Psoas muscle (tissue), 8 donors: ENCODE data around the gene AHCTF1. TPM values are rescaled to one million over a fixed set of nuclear protein-coding genes. Genes with fewer than 3 reads are reported as not detected.
"Not testable (repeated sequence)": the region's sequence is repeated elsewhere in the genome, so short reads cannot be mapped to it uniquely, and the experiment has no call there.

ENCODE experiments used
- ATAC-seq, 4 donors: fragments of 200-7000 bp; cut with Tn5 transposase; one replicate each; pipeline ENCODE4 v1.9.1; 2020; ENCODE audit warnings: moderate library complexity in 3 of 4, mild to moderate bottlenecking in 2 of 4
- DNase-seq, 2 donors: peaks; one replicate each; pipeline ENCODE4 v3.0.0-alpha.2; 2020
- H3K27ac ChIP-seq: fragments of 200-600 bp; one replicate; pipeline ENCODE4 v1.8.0; 2022
- H3K27me3 ChIP-seq, 3 donors: fragments of 200-600 bp in 1 of 3; one replicate each; pipeline versions ENCODE4 v1.6.1 to v1.8.0; 2013 to 2022; ENCODE audit warnings: low read length in 2 of 3, mild to moderate bottlenecking in 2 of 3, moderate library complexity in 1 of 3; ENCODE audit not compliant: insufficient read depth in 3 of 3
- H3K36me3 ChIP-seq, 2 donors: fragments of 200-600 bp in 1 of 2; one replicate each; pipeline versions ENCODE4 v1.6.1 to v1.8.0; 2013 to 2022; ENCODE audit warnings: low read depth in 1 of 2, mild to moderate bottlenecking in 1 of 2, moderate library complexity in 1 of 2; ENCODE audit not compliant: insufficient read depth in 1 of 2
- H3K4me1 ChIP-seq: fragments of 200-600 bp; one replicate; pipeline ENCODE4 v1.8.0; 2022
- H3K4me3 ChIP-seq: fragments of 200-600 bp; one replicate; pipeline ENCODE4 v1.8.0; 2022; ENCODE audit warnings: mild to moderate bottlenecking
- H3K9me3 ChIP-seq: fragments of 200-600 bp; one replicate; pipeline ENCODE4 v1.8.0; 2022
- CTCF ChIP-seq: fragments of 200-600 bp; IDR thresholded peaks from one replicate; pipeline ENCODE4 v1.8.0; 2022; ENCODE audit warnings: antibody characterized with exemption
- WGBS, 3 donors: extraction: QIAGEN DNeasy Blood & Tissue Kit; methylation state at CpG; one replicate each; pipeline versions ENCODE4 v1.1.6 to v1.1.7; 2013; 5-methylcytosine and 5-hydroxymethylcytosine counted together
- intact Hi-C, 2 donors: fragments of 100-400 bp; cut with DNase I; formaldehyde crosslinking; loops; one replicate each; pipeline versions ENCODE4 v1.11.0 to v1.14.2; 2022
- polyA plus RNA-seq, 3 donors: library from polyadenylated mRNA; stranded (reverse); fragments of 200-250 nt; gene quantifications; one replicate each; pipeline ENCODE4 v1.2.3, GENCODE V29; 2013
- total RNA-seq, 4 donors: library from RNA; stranded (reverse); fragmentation: NEBNext Ultra II Directional in 2 of 4; extraction: Animal tissue kit (Norgen Biotek cat#: 25700) in 2 of 4; gene quantifications; one replicate each; pipeline versions ENCODE4 v1.2.1 to v1.2.4, GENCODE V29; 2021 to 2023
- donor health status: healthy with polysubstance abuse.
- donor health status: DM: no; HTN: no; CAD: no; lungs with moderate emphysema.
- donor health status: Bipolar disorder and iron deficiency.
- donor health status: healthy.
- donor health status: DM: yes; HTN: yes; CAD: no.
- donor health status: DM: no; HTN: no; CAD: no.
- donor health status: DM: no; HTN: no; CAD: no.
- donor health status: DM: yes; HTN: yes; CAD: no.

The AHCTF1 gene
- total and polyA plus RNA-seq, 7 donors, result 9.0 to 29.6 (median 19.1) TPM

DNA sequence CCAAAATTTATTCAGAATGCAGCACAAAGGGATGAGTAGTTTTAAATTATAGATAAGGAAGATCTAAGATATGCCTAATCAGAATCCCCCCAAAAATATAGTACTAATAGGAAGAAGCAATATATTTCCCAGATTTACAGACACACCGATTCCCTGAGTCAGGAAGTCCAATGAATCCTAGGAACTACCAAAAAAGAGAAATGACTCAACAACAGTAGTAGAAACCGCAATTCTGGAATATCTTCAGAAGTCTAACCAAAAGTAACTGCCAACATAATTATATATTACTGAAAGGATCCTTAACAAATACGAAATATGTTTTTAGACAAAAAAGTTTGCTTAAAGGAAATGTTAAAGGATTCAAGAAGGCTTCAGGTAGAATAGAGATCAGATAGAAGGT lies 10.3 kb downstream of the AHCTF1 start:
- Histone ChIP-seq H3K27me3 (no peaks in the 10 kb centered on the region), H3K27ac (no peak overlapping the region), H3K4me1 (peaks cover 38% of the 10 kb centered on the region), H3K36me3 (peaks cover 3 to 28% of the 10 kb centered on the region in 2 donors), H3K4me3 (no peak overlapping the region), H3K9me3 (no peaks in the 10 kb centered on the region)
- no peak for TF ChIP-seq CTCF
- ATAC-seq (no peak), DNase-seq (no peak)
- WGBS, 3 donors, result 84 to 90% (median 85%) methylated on average over 3 of the region's 3 CpGs
- intact Hi-C loops, result no loop called here

GRCh38 chr1:246919902-246920301 lies 11.8 kb downstream of the AHCTF1 start:
- Histone ChIP-seq H3K4me1 (peaks cover 44% of the 10 kb centered on the region), H3K9me3 (no peaks in the 10 kb centered on the region), H3K36me3 (peaks cover 3 to 38% of the 10 kb centered on the region in 2 donors), H3K27me3 (no peaks in the 10 kb centered on the region), H3K4me3 (no peak overlapping the region), H3K27ac (no peak overlapping the region)
- DNase-seq (no peak), ATAC-seq (no peak)
- no peak for TF ChIP-seq CTCF
- 84 to 93% (median 91%) methylated on average over 7 of the region's 7 CpGs for WGBS, 3 donors
- intact Hi-C loops, result no loop called here

- H3K27me3 ChIP-seq, DNase-seq, H3K27ac ChIP-seq, intact Hi-C loops, H3K4me3 ChIP-seq, H3K9me3 ChIP-seq: not testable (repeated sequence)
- Histone ChIP-seq H3K4me1 (peaks cover 24% of the 10 kb centered on the region), H3K36me3 (peaks cover 3 to 73% of the 10 kb centered on the region in 2 donors)
- peak in 3 of 4 donors; percentile 42 to 73 (median 59) for ATAC-seq
- 65 to 81% (median 75%) methylated on average over 7 of the region's 7 CpGs for WGBS, 3 donors
These were observed 15.5 kb downstream of the AHCTF1 start for GRCh38 chr1:246916026-246916923.

DNA sequence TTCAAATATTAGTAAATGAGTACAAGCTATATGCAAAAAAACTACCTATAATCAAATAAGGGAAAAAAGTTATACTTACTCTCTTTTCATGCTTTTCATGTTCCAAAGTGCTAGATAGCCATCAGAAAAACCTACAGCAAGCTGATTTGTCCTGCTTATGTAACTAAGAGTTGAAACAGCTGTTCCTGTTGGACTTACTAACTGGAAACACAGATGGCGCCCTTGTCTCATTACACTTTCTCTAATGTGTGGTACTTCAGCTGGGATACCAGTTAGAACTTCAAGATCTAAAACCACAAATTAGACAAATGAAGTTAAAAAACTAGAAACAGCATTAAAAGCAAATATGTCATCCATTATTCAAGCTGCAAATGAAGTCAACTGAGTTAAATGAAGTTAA lies 24.3 kb downstream of the AHCTF1 start:
- Histone ChIP-seq H3K27ac (no peak overlapping the region), H3K4me1 (peaks cover 5% of the 10 kb centered on the region), H3K27me3 (no peaks in the 10 kb centered on the region), H3K9me3 (no peaks in the 10 kb centered on the region), H3K36me3 (peaks cover 5 to 89% of the 10 kb centered on the region in 2 donors), H3K4me3 (no peak overlapping the region)
- peak; percentile 45 for TF ChIP-seq CTCF
- intact Hi-C loops, result loop anchor here (2.0 to 10.0 kb wide), 3 partner anchors 53 to 65 kb away; no protein-coding TSS in a partner anchor
- no peak for DNase-seq
- peak; percentile 68 to 91 (median 79) for ATAC-seq
- 25 to 38% (median 33%) methylated on average over 1 of the region's 1 CpG for WGBS, 3 donors

DNA sequence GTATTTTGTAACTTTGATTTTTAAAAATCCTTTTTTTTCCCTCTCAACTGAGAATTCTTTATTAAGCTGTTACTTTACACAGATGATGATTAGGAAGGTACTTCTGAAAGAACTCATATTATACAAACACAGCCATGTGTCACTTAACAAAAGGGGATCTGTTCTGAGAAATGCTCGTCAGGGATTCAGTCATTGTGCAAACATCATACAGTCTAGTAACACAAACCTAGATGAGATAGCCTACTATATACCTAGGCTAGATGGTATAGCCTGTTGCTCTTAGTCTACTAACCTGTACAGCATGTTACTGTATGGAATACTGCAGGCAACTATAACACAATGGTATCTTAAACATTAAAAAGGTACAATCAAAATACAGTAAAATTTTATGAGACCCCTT lies 24.9 kb downstream of the AHCTF1 start:
- no peaks in the 10 kb centered on the region for H3K9me3 ChIP-seq

More for the DNA sequence above, 24.9 kb downstream of the AHCTF1 start:
- 60 to 64% (median 60%) methylated on average over 1 of the region's 1 CpG for WGBS, 3 donors
- intact Hi-C loops, result loop anchor here (2.0 to 10.0 kb wide), 3 partner anchors 52 to 65 kb away; no protein-coding TSS in a partner anchor
- ATAC-seq (no peak), DNase-seq (no peak)
- H3K27ac ChIP-seq, result no peak overlapping the region
- peaks cover 5 to 89% of the 10 kb centered on the region in 2 donors for H3K36me3 ChIP-seq
- H3K4me3 ChIP-seq, result no peak overlapping the region
- H3K4me1 ChIP-seq, result peaks cover 5% of the 10 kb centered on the region
- H3K27me3 ChIP-seq, result no peaks in the 10 kb centered on the region
- TF ChIP-seq CTCF, result no peak
